Measurements from ENCODE around the gene TMEM255B.
"Not testable (repeated sequence)": the region's sequence is repeated elsewhere in the genome, so short reads cannot be mapped to it uniquely, and the experiment has no call there.

The TMEM255B gene

DNA sequence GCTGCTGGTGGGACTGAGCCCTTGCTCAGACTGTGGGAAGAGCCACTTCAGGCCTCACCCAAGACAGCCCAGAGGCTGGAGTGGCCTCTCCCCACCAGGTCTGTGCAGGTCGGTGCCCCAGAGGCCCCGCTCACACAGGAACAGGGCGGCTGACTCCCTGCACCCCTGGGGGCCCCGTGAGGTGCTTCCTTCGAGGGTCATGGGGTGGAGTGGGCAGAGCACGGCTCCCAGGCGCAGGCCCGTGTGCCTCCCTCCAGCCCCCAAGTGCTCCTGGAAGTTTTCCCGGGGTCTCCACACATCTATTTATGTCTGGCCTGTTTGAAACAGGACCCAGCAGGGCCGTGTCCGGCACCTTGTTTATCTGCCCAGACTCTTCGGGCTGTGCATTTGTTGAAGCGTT, 9.5 kb upstream of the TMEM255B start:
- no peak for DNase-seq (ENCODE audit: low read depth in 2 of 2)

DNA sequence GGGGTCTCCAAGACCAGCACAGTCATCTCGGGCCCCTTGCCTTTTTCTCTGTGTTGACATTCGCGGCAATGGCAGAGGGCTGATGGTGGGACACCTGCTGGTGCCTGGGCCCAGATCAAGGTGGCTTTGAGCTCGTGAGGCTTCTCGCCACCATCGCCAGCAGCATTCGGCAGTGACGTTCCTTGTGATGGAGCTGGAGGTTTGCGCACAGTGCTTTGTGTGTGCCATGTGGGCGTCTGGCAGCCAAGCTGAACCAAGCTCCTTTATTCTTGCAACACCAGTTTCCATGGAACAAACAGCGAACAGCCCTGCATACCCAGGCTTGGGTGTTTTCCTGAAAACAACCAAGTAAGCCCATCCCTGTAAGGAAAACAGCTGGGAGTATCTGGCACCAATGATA, 9.1 kb upstream of the TMEM255B start:
- no peak for DNase-seq (ENCODE audit: low read depth in 2 of 2)

DNA sequence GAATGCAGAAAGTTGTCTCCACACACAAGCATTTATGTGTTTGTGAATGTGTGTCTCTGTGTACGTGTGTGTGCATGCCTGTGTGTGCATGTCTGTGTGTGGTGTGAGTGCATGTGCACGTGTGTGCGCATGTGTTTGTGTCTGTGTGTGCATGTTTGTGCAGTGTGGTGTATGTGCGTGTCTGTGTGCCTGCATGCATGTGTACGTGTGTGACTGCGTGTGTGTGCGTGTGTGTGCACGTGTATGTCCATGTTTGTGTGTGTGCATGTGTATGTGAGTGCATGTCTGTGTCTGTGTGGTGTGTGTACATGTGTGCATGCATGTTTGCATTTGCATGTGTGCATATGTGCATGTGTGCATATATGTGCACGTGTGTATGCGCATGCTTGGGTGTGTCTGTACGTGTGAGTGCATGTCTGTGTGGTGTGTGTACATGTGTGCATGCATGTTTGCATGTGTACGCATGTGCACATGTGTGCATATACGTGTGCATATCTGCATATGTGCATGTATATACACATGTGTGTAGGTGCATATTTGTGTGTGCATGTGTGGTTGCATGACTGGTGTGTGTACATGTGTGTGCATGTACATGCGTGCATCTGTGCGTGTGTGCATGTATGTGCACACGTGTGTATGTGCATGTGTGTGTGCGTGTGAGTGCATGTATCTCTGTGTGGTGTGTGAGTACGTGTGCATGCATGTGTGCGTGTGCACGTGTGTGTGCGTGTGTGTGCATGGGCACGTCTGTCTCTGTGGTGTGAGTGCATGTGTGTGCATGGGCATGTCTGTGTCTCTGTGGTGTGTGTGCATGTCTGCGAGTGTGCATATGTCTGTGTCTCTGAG, 8.2 kb upstream of the TMEM255B start:
- DNase-seq (ENCODE audit: low read depth in 2 of 2): no peak

- DNase-seq (ENCODE audit: low read depth in 2 of 2): no peak
Observed at GRCh38 chr13:113751491-113751890, 7.5 kb upstream of the TMEM255B start.

DNA sequence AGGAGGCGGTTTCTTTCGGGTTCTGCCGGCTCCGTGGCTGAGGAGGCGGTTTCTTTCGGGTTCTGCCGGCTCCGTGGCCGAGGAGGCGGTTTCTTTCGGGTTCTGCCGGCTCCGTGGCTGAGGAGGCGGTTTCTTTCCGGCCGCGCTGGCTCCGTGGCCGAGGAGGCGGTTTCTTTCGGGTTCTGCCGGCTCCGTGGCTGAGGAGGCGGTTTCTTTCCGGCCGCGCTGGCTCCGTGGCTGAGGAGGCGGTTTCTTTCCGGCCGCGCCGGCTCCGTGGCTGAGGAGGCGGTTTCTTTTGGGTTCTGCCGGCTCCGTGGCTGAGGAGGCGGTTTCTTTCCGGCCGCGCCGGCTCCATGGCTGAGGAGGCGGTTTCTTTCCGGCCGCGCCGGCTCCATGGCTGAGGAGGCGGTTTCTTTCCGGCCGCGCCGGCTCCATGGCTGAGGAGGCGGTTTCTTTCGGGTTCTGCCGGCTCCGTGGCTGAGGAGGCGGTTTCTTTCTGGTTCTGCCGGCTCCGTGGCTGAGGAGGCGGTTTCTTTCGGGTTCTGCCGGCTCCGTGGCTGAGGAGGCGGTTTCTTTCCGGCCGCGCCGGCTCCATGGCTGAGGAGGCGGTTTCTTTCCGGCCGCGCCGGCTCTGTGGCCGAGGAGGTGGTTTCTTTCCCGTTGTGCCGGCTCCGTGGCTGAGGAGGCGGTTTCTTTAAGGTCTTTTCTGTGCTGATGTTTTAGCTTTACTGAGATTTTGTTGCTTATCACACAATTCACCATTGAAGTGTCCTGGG, 6.6 kb upstream of the TMEM255B start:
- not testable (repeated sequence) for DNase-seq (ENCODE audit: low read depth in 2 of 2)

- DNase-seq (ENCODE audit: low read depth in 2 of 2): no peak
Observed at GRCh38 chr13:113753171-113753570, 5.9 kb upstream of the TMEM255B start.

- no peak for DNase-seq (ENCODE audit: low read depth in 2 of 2)
Observed at GRCh38 chr13:113754242-113754641, 4.8 kb upstream of the TMEM255B start.

DNA sequence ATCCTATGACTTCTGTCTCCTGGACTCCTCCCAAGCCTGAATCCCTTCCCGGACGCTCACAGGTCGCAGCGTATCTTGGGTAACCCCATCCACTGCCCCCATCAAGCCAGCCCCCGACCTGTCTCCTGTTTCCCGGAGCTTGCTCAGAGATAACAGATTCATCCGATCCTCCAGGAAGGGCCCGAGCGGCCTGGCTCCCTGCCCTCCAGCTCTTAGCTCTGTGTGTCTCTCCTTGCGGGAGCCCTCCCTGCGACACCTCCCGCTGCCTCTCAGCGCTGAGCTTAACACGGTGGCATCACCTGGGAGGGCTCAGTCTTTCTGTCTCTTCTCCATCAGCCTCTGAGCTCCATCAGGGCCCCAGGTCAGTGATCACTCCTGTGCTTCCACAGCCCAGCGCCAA, 4.3 kb upstream of the TMEM255B start:
- no peak for DNase-seq (ENCODE audit: low read depth in 2 of 2)

DNA sequence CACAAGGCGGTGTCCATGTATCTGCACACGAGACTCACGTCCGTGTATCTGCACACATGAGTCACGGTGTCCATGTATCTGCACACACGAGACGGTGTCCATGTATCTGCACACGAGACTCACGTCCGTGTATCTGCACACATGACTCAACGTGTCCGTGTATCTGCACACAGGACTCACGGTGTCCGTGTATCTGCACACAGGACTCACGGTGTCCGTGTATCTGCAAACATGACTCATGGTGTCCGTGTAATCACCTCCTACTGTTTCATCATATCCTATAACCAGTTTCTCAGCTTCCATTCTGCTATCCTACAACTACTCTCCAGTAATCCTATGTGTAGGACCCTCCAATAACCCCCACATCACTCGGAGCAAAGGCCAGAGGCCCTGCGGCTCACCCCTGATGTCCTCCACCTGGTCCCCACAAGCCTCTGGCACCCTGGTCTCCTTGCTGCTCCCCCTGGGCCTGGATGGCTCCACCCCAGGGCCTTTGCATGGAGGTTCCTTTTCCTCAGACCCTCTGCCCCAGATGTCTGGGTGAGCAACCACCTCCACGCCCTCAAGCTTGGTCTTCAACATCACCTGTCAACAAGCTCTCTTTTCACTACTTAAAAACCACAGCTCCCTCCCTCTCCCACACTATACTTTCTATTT, 2.5 kb upstream of the TMEM255B start:
- DNase-seq (ENCODE audit: low read depth in 2 of 2): no peak

DNA sequence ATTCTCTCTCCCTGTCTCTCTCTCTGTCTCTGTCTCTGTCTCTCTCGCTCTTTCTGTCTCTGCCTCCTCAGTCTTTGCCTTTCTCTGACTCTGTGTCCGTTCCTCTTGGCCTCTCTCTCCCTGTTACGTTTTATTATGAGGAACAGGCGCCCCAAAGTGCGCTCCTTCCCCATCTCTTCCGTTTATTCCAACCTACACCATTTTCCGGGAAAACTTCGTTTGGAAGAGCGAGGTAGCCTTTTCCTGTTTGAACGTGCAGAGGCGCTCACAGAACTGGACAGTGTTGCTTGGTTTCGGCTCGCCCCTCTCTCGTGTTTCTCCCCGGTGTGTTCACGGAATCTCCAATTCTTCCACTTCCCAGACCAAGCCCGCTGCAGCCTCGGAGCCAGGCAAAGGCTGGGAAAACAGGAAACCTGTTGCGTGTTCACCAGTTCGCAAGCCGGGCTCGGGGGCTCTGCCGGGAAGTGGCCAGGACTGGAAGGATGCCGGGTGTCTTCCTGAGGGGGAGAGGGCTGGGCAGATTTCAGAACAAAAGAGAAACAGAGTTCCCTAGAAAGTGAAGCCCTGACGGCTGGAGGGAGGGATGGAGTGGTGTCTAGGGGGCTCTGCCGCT, 605 bp downstream of the TMEM255B start:
- no peak for DNase-seq (ENCODE audit: low read depth in 2 of 2)

- DNase-seq (ENCODE audit: low read depth in 2 of 2): no peak
Observed at GRCh38 chr13:113761136-113761535, 2.1 kb downstream of the TMEM255B start.

DNA sequence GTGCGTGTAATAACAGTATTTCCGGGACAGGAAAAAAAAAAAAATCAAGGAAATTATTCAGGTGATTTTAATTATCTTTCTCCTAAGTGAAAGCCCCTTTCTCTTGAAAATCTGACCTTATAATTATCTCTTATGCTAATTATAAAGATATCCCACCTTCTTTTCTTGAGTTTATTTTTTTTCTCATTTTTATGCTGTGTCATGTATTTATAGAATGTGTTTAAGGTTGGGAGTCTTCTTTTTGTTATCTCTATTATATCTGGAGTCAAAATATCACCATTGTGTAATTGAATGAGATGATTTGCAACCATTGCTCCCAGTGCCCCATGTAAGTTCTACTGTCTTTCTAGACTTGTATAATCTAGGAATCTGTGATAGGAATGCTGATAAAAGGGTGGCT, 3.0 kb downstream of the TMEM255B start:
- DNase-seq (ENCODE audit: low read depth in 2 of 2): no peak

DNA sequence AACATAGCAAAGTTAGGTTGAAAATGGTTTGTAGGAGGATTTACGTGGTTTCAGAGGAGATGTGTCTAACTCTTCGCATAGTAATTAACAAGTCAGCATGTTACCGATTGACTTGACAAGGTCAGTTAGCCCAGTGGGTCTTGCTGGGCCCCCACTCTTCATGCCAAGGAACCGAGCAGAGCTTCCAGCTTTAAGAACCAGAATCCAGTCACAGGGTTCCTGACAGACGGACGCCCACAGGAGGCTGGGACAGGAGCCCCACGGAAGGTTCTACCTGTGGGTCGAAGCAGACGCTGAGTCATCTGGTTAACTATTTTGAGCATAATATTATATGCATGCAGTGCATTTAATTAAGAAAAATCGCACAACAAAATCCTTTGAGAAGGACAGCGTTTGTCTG, 3.5 kb downstream of the TMEM255B start:
- DNase-seq (ENCODE audit: low read depth in 2 of 2): no peak

GRCh38 chr13:113763254-113763653, 4.2 kb downstream of the TMEM255B start:
- DNase-seq (ENCODE audit: low read depth in 2 of 2): no peak

GRCh38 chr13:113763961-113764792, 5.2 kb downstream of the TMEM255B start:
- no peak for DNase-seq (ENCODE audit: low read depth in 2 of 2)

DNA sequence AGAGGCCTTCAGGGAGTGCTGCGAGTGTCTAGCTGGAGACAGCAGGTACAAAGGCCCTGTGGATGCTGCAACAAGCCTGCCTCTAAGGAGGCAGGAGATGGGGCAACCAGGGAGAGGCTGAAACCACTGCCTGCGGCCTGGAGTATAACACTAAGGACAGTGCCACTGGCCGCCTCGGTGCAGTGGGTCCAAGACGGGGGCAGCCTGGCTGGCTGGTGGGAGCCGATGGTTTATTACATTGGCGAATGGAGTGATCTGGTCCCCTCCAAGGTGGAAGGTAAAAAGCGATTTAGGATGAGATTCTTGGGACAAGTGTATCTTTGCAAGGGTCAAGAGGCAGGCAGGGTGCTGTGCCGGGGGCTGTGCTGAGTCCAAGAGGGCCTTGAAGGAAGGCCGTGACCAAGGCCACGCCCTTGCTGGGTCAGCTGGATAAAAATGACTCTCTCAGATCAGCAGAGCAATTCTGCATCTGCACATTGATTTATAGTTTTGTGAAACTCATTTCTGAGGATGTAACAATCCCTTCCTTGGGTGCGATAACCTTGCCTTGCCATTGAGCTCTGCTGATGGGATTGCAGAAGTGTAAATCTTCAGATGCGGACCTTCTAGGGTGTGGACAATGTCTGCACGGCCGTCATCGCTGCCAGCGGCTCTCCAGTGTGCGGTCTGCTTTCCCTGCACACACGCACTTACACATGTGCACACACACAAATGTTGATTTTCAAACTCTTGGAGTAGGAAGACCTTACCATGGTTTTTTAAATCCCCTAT, 6.0 kb downstream of the TMEM255B start:
- no peak for DNase-seq (ENCODE audit: low read depth in 2 of 2)

DNA sequence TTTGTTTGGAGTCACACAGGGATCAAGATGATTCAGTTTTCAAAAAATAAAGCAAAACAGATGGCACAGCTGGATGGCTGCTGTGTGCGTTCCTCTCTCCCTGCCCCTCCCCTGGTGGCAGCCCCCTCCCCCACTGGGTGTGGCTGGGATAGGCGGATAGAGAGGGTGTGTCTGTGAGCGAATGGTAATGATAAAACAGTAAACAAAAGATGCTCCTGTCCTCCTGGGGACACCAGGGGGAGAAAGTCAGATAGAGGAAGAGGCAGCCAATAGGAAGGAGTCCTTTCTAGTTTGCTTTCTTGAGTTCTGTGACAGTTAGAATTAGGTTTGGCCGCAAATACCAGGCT, 6.5 kb downstream of the TMEM255B start:
- DNase-seq (ENCODE audit: low read depth in 2 of 2): no peak

GRCh38 chr13:113766035-113766800, 7.2 kb downstream of the TMEM255B start:
- no peak for DNase-seq (ENCODE audit: low read depth in 2 of 2)

DNA sequence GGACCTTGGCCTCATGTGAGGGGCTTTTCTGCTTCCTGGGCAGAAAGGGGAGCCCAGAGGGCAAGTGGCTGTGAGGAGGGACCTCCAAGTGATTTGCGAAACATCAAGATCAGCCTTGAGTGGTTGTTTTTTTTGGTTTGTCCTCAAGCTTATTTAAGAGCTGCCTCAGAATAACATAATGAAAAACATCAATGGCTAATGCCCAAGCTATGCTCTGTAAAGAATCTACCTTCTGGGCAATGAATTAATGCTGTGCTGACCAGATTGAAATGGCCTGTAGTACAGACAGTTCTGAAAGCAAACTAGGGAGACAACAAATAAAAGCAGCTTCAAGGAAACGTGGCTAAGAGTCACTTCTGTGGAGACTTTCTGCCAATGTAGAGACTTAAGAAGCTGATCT, 8.3 kb downstream of the TMEM255B start:
- DNase-seq (ENCODE audit: low read depth in 2 of 2): no peak

Data from stimulated activated CD8-positive, alpha-beta memory T cell treated with anti-CD3 and anti-CD28 coated beads, Interleukin-15, amount 100 ng/mL, for 4 hours (primary cell).